Left ventricle myocardium inferior (tissue), 1 donor: ENCODE data around the gene OR1L8. TPM values are rescaled to one million over a fixed set of nuclear protein-coding genes. Genes with fewer than 3 reads are reported as not detected.
"Not testable (repeated sequence)": the region's sequence is repeated elsewhere in the genome, so short reads cannot be mapped to it uniquely, and the experiment has no call there.

Experiments
- DNase-seq: peaks from one replicate; pipeline ENCODE4 v3.0.0-alpha.2; 2020
- H3K27ac ChIP-seq: fragments of 200-600 bp; replicated peaks from 2 replicates; pipeline ENCODE4 v1.8.0; 2021
- H3K27me3 ChIP-seq: fragments of 200-600 bp; 2 replicates; pipeline ENCODE4 v1.8.0; 2021; ENCODE audit warnings: low read depth
- H3K36me3 ChIP-seq: fragments of 200-600 bp; 2 replicates; pipeline ENCODE4 v1.8.0; 2021
- H3K4me1 ChIP-seq: fragments of 200-600 bp; 2 replicates; pipeline ENCODE4 v1.8.0; 2021
- H3K4me3 ChIP-seq: fragments of 200-600 bp; 2 replicates; pipeline ENCODE4 v1.8.0; 2021; ENCODE audit warnings: mild to moderate bottlenecking, moderate library complexity
- H3K9me3 ChIP-seq: fragments of 200-600 bp; replicated peaks from 2 replicates; pipeline ENCODE4 v1.8.0; 2021
- intact Hi-C: fragments of 100-400 bp; cut with micrococcal nuclease; formaldehyde crosslinking; loops from one replicate; pipeline ENCODE4 v1.11.0; 2022
- long read RNA-seq: library from polyadenylated mRNA; unstranded; transcript quantifications from one replicate; pipeline ENCODE4 v2.0.0, GENCODE V29; 2021
- total RNA-seq: library from RNA; stranded (reverse); fragmentation: NEBNext Ultra II Directional; extraction: Animal tissue kit (Norgen Biotek cat#: 25700); gene quantifications from one replicate; pipeline ENCODE4 v1.2.1, GENCODE V29; 2021
- TF ChIP-seq, protein P1 (sequence below): fragments of 200-600 bp; IDR thresholded peaks from 2 replicates; pipeline ENCODE4 v1.8.0; 2021; ENCODE audit warnings: antibody characterized with exemption, mild to moderate bottlenecking, borderline replicate concordance
- donor health status: DM: no; HTN: yes; CAD: no; lungs with severe emphysema.

OR1L8 gene
- total RNA-seq, result not detected
- long read RNA-seq, result 0 reads

DNA sequence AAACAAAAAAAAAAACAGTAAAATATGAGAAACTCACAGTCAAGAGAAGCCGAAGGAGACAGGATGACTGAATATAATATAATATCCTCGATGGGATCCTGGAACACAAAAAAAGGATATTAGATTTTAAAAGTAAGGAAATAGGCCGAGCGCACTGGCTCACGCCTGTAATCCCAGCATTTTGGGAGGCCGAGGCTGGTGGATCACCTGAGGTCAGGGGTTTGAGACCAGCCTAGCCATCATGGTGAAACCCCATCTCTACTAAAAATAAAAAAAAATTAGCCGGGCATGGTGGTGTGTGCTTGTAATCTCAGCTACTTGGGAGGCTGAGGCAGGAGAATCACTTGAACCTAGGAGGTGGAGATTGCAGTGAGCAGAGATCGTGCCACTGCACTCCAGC, at the start of gene OR1L8:
OR1L8 (minus strand) TSS at position 101 of the 400 bp plus-strand sequence. CDS start 14,907 bp downstream, outside the sequence.
- H3K4me3 ChIP-seq, intact Hi-C loops: not testable (repeated sequence)

DNA sequence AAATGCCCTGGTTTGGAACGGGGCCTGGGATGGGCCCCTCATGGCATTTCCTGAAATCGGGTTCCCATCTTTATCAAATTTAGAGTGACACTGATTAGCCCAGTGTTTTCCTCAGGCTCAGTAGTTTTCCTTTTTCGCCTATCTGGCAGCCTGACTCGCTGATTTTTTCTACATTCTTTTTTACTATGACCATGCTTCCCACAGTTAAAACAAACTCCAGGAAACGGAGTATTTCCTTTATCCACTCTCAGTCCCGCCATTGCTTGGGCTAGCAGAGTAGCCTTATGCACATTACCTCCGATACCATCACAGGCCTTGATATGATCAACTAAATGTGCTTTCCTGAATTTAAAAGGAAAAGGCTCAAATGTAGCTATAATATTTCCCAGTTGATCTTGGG, 36.8 kb upstream of the OR1L8 start:
- Histone ChIP-seq H3K4me1 (no peaks in the 10 kb centered on the region), H3K9me3 (peaks cover 16% of the 10 kb centered on the region), H3K27me3 (no peaks in the 10 kb centered on the region), H3K4me3 (no peak overlapping the region), H3K36me3 (no peaks in the 10 kb centered on the region), H3K27ac (no peak overlapping the region)
- intact Hi-C loops, result no loop called here
- TF ChIP-seq, protein P1, sequence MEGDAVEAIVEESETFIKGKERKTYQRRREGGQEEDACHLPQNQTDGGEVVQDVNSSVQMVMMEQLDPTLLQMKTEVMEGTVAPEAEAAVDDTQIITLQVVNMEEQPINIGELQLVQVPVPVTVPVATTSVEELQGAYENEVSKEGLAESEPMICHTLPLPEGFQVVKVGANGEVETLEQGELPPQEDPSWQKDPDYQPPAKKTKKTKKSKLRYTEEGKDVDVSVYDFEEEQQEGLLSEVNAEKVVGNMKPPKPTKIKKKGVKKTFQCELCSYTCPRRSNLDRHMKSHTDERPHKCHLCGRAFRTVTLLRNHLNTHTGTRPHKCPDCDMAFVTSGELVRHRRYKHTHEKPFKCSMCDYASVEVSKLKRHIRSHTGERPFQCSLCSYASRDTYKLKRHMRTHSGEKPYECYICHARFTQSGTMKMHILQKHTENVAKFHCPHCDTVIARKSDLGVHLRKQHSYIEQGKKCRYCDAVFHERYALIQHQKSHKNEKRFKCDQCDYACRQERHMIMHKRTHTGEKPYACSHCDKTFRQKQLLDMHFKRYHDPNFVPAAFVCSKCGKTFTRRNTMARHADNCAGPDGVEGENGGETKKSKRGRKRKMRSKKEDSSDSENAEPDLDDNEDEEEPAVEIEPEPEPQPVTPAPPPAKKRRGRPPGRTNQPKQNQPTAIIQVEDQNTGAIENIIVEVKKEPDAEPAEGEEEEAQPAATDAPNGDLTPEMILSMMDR, result no peak
- no peak for DNase-seq

More for the DNA sequence above, at the start of gene OR1L8:
- H3K27ac ChIP-seq, H3K9me3 ChIP-seq, H3K36me3 ChIP-seq, H3K4me1 ChIP-seq, H3K27me3 ChIP-seq, DNase-seq: not testable (repeated sequence)

GRCh38 chr9:122614362-122614761, 31.2 kb upstream of the OR1L8 start, which contains the start of gene OR1Q1:
OR1Q1 (plus strand) TSS chr9:122614738; CDS start chr9:122614738, 0 bp downstream.
- H3K36me3 ChIP-seq, result no peaks in the 10 kb centered on the region
- H3K4me1 ChIP-seq, result no peaks in the 10 kb centered on the region
- TF ChIP-seq, protein P1, result no peak
- H3K27me3 ChIP-seq, result no peaks in the 10 kb centered on the region
- no peak within 1 kb of the TSS for H3K27ac ChIP-seq
- no peak within 1 kb of the TSS for H3K4me3 ChIP-seq
- no peak for DNase-seq
- peaks cover 16% of the 10 kb centered on the region for H3K9me3 ChIP-seq
- intact Hi-C loops, result no loop called here

GRCh38 chr9:122609804-122610203, 26.6 kb upstream of the OR1L8 start:
- Histone ChIP-seq H3K27ac (no peak overlapping the region), H3K4me3 (no peak overlapping the region), H3K27me3 (no peaks in the 10 kb centered on the region), H3K9me3 (no peaks in the 10 kb centered on the region), H3K36me3 (no peaks in the 10 kb centered on the region), H3K4me1 (no peaks in the 10 kb centered on the region)
- intact Hi-C loops, result no loop called here
- DNase-seq, result no peak
- TF ChIP-seq, protein P1, result no peak

DNA sequence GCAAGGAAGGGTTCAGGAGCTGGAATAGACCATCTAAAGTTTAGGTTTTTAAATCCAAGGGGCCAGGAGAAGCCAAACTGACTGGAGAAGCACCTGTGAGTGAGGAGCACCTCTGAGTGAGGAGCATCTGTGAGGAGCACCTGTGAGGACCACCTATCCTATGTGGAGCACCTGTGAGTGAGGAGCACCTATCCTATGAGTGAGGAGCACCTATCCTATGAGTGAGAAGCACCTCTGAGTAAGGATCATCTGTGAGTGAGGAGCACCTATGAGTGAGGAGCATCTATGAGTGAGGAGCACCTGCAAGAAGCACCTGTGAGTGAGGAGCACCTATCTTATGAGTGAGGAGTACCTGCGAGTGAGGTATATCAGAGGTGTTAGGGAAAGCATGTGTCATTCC, 23.4 kb upstream of the OR1L8 start:
- Histone ChIP-seq H3K4me1 (no peaks in the 10 kb centered on the region), H3K27me3 (no peaks in the 10 kb centered on the region), H3K36me3 (no peaks in the 10 kb centered on the region), H3K4me3 (no peak overlapping the region), H3K27ac (no peak overlapping the region), H3K9me3 (peaks cover 6% of the 10 kb centered on the region)
- no peak for DNase-seq
- intact Hi-C loops, result no loop called here
- TF ChIP-seq, protein P1, result no peak

GRCh38 chr9:122605691-122606090, 22.5 kb upstream of the OR1L8 start:
- no peak for DNase-seq
- H3K27me3 ChIP-seq, result no peaks in the 10 kb centered on the region
- intact Hi-C loops, result no loop called here
- no peak overlapping the region for H3K4me3 ChIP-seq
- no peak overlapping the region for H3K27ac ChIP-seq
- TF ChIP-seq, protein P1, result no peak
- no peaks in the 10 kb centered on the region for H3K36me3 ChIP-seq
- peaks cover 14% of the 10 kb centered on the region for H3K9me3 ChIP-seq
- H3K4me1 ChIP-seq, result no peaks in the 10 kb centered on the region
